ENCODE results near the gene ALKBH8. TPM values are rescaled to one million over a fixed set of nuclear protein-coding genes. Genes with fewer than 3 reads are reported as not detected.

The ALKBH8 gene
- 3.7 and 6.5 TPM in 2 replicates for total RNA-seq

GRCh38 chr11:107565219-107565937 is at the start of gene ALKBH8:
ALKBH8 (minus strand) TSS chr11:107565735; CDS start chr11:107560893, 4,842 bp downstream.

DNA sequence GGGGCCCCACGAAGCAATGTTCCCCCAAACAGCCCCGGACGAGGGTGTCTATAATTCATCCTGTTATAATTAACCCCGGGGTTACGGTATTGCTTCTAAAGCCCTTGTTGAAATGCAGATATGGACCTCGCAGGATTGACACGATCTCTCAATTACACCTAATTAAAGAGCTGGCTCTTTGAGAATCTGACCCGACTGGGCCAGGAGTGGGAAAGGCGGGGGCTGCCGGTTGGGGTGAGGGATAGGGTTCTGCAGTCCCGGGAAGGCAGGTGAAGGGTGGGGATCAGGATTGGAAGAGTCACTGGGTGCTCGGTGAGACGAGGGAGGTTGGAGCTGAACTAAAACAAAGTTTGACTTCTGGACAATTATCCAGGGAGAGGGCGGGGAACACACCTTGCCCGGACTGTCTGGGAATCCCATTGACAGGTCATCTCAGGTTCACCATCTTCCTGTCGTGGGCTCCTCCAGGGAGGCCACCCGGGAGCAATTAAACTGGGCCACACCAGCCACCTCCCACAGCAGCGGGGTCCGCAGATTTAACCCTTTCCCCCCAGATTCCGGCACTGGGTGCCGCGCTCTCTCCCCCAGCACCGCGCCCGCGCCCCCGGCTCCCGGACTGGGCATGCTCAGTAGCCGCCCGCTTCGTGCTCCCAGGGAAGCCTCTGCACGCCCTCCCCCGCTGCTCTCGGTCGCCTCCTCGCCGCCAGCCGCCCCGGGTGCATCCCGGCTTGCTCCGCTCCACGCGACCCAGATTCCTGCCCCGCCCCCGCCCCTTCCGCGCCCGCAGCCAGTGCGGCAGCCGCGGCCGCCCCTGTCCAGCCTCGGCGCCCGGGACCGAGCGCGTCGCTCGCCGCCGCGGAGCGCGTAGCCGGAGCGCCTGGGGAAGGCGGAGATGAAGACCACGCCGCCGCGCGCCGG is 25.2 kb upstream of the ALKBH8 start, which contains the start of gene ELMOD1:
Gene ELMOD1 (plus strand): TSS at position 688 of the 918 bp plus-strand sequence. CDS start 27,043 bp downstream, outside the sequence.

DNA sequence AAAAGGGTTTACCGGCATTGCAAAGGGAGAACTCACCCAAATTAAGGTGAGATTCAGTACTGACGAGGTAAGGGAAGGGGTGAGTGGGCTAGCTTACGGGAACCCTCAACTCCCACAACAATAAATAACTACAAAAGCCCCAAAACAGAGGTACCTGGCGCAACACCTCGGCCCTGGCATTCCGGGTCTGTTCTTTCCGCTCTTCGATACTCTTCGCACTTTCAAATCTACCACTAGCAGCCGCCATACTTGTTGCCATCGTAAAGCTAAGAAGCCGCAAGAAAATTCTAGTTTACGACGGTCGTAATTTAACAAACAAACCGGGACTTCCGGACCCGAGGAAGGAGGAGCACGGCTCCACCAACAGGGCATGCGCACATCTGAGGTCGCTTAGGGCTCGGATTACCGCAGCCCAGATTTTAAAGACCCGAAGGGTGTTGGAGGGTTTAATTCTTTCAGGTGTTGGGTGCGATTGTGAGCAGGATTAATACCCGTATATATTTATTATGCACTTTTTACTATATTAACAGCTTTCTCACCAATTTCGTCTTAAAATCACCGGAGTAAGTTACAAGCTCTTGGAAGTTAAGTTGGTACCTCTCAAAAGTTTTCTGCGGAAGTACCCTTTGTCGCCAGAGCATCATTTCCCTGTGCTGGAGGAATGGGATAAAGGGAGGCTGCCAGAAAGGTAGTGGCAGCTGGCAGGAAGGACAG is 107.8 kb downstream of the ALKBH8 start, which contains the start of gene CWF19L2:
Gene CWF19L2 (minus strand): TSS at position 268 of the 714 bp plus-strand sequence. CDS start 9 bp downstream, at position 259.

Other genes with a start within 250 kb of the ALKBH8 start
- gene CWF19L2, start 107.9 kb downstream of the ALKBH8 start, total RNA-seq = 4.6 and 5.3 TPM in 2 replicates
- gene ELMOD1, start 25.4 kb upstream of the ALKBH8 start, total RNA-seq = 1.6 TPM in 1 of 2 replicates, not detected in the other
- gene SLN, start 146.3 kb upstream of the ALKBH8 start, total RNA-seq = 0.24 TPM in 1 of 2 replicates, not detected in the other

Data from epithelial cell of alveolus of lung (primary cell).